H1 (cell line): Measurements from ENCODE around the gene PLEKHM1. TPM values are rescaled to one million over a fixed set of nuclear protein-coding genes. Genes with fewer than 3 reads are reported as not detected.
"Not testable (repeated sequence)": the region's sequence is repeated elsewhere in the genome, so short reads cannot be mapped to it uniquely, and the experiment has no call there.

Experiments
- CTCF ChIA-PET: fragments of 300-600 bp; sonication (Branson Sonifier 250); formaldehyde crosslinking; loops from one replicate; lab custom pipeline; 2021; ENCODE audit not compliant: partially characterized antibody; lab: Charles Lee
- POLR2A ChIA-PET: fragments of 300-600 bp; sonication (Branson Sonifier 250); formaldehyde crosslinking; loops from one replicate; lab custom pipeline; 2021; ENCODE audit warnings: inconsistent platforms; ENCODE audit not compliant: partially characterized antibody; lab: Charles Lee
- DNase-seq, 2 experiments: peaks; one replicate each; pipeline versions ENCODE4 v3.0.0 to v3.0.0-alpha.2; 2010 to 2022; ENCODE audit warnings: low spot score in 2 of 2, low read depth in 1 of 2, mixed read lengths in 1 of 2
- FAIRE-seq: peaks from 2 replicates; lab custom pipeline; 2011; peaks lifted over from hg19 to GRCh38; lab: Jason Lieb, UNC
- H2AFZ ChIP-seq: 2 replicates; pipeline ENCODE4 v1.8.1; 2012; ENCODE audit warnings: low read length, inconsistent platforms
- H2AK5ac ChIP-seq: 2 replicates; pipeline ENCODE4 v1.6.1; 2013; ENCODE audit warnings: low read depth, low read length
- H2BK120ac ChIP-seq: replicated peaks from 2 replicates; pipeline ENCODE3; 2013; ENCODE audit warnings: low read depth, low read length, inconsistent platforms
- H2BK12ac ChIP-seq: 2 replicates; pipeline ENCODE4 v1.6.1; 2013; ENCODE audit warnings: low read depth, low read length
- H2BK15ac ChIP-seq: 2 replicates; pipeline ENCODE4 v1.6.1; 2013; ENCODE audit warnings: low read length
- H2BK20ac ChIP-seq: 2 replicates; pipeline ENCODE4 v1.6.1; 2013; ENCODE audit warnings: low read length
- H2BK5ac ChIP-seq: 2 replicates; pipeline ENCODE4 v1.6.1; 2013; ENCODE audit warnings: low read depth, low read length
- H3K14ac ChIP-seq: 2 replicates; pipeline ENCODE4 v1.6.1; 2013; ENCODE audit warnings: inconsistent platforms; ENCODE audit not compliant: insufficient read length
- H3K18ac ChIP-seq: 2 replicates; pipeline ENCODE4 v1.6.1; 2013; ENCODE audit warnings: low read length; ENCODE audit errors: extremely low read depth
- H3K23ac ChIP-seq: 2 replicates; pipeline ENCODE4 v1.6.1; 2013; ENCODE audit warnings: inconsistent platforms; ENCODE audit not compliant: insufficient read length
- H3K23me2 ChIP-seq: 2 replicates; pipeline ENCODE4 v1.6.1; 2013; ENCODE audit warnings: low read depth, low read length
- H3K27ac ChIP-seq: 2 replicates; pipeline ENCODE4 v1.6.1; 2011; ENCODE audit warnings: low read depth, low read length, inconsistent platforms
- H3K27me3 ChIP-seq, 4 experiments: replicated peaks in 1 of 4; 1 replicate in 1 of 4; 2 replicates in 3 of 4; pipeline versions ENCODE4 v1.6.1 to v1.8.1; 2011 to 2013; ENCODE audit warnings: low read length in 3 of 4, mild to moderate bottlenecking in 3 of 4, inconsistent platforms in 2 of 4, mixed read lengths in 2 of 4, moderate library complexity in 1 of 4; ENCODE audit not compliant: control insufficient read depth in 3 of 4, insufficient read depth in 3 of 4; ENCODE audit errors: extremely low read depth in 1 of 4
- H3K36me3 ChIP-seq, 4 experiments: 2 replicates each; pipeline versions ENCODE4 v1.6.1 to v1.8.1; 2011 to 2013; ENCODE audit warnings: mild to moderate bottlenecking in 4 of 4, low read length in 3 of 4, moderate library complexity in 2 of 4, control low read depth in 1 of 4, inconsistent platforms in 1 of 4; ENCODE audit not compliant: insufficient read depth in 4 of 4, control insufficient read depth in 2 of 4
- H3K4ac ChIP-seq: replicated peaks from 2 replicates; pipeline ENCODE3; 2013; ENCODE audit warnings: low read length, low read depth, mixed read lengths, inconsistent platforms; ENCODE audit not compliant: insufficient read length
- H3K4me1 ChIP-seq, 4 experiments: replicated peaks in 1 of 4; 1 replicate in 1 of 4; 2 replicates in 3 of 4; pipeline versions ENCODE4 v1.6.1 to v1.8.1; 2011 to 2013; ENCODE audit warnings: low read length in 3 of 4, inconsistent platforms in 2 of 4, mixed read lengths in 1 of 4; ENCODE audit not compliant: insufficient read depth in 4 of 4, control insufficient read depth in 3 of 4
- H3K4me2 ChIP-seq, 2 experiments: 2 replicates each; pipeline versions ENCODE4 v1.6.1 to v1.8.1; 2011 to 2013; ENCODE audit warnings: low read depth in 2 of 2, low read length in 2 of 2, control low read depth in 1 of 2, inconsistent platforms in 1 of 2, mild to moderate bottlenecking in 1 of 2; ENCODE audit not compliant: insufficient read depth in 1 of 2
- H3K4me3 ChIP-seq, 4 experiments: fragments of 200-600, 300-600 bp in 1 of 4; sonication (generic), shearing (Covaris generic), sonication (Bioruptor Twin) in 1 of 4; 2 replicates each; pipeline versions ENCODE4 v1.5.1 to v1.8.1; 2011 to 2016; ENCODE audit warnings: low read length in 4 of 4, low read depth in 3 of 4, control low read depth in 2 of 4, inconsistent platforms in 2 of 4, mild to moderate bottlenecking in 2 of 4, mixed read lengths in 1 of 4, moderate library complexity in 1 of 4; ENCODE audit not compliant: insufficient read depth in 2 of 4; ENCODE audit errors: extremely low read depth in 1 of 4
- H3K56ac ChIP-seq: replicated peaks from 2 replicates; pipeline ENCODE3; 2013; ENCODE audit warnings: low read depth, mild to moderate bottlenecking, mixed read lengths, low read length, inconsistent platforms; ENCODE audit not compliant: insufficient read length
- H3K79me1 ChIP-seq: 2 replicates; pipeline ENCODE4 v1.6.1; 2013; ENCODE audit warnings: low read depth, low read length, control low read depth
- H3K79me2 ChIP-seq, 2 experiments: 2 replicates each; pipeline versions ENCODE4 v1.6.1 to v1.8.1; 2012 to 2013; ENCODE audit warnings: low read length in 2 of 2, mild to moderate bottlenecking in 2 of 2, inconsistent platforms in 1 of 2; ENCODE audit not compliant: insufficient read depth in 2 of 2, control insufficient read depth in 1 of 2
- H3K9ac ChIP-seq, 4 experiments: replicated peaks in 1 of 4; 1 replicate in 1 of 4; 2 replicates in 3 of 4; pipeline versions ENCODE4 v1.6.1 to v1.8.1; 2011 to 2013; ENCODE audit warnings: low read depth in 3 of 4, low read length in 3 of 4, control low read depth in 2 of 4, mild to moderate bottlenecking in 2 of 4, moderate library complexity in 2 of 4, inconsistent platforms in 1 of 4; ENCODE audit errors: extremely low read depth in 1 of 4
- H3K9me3 ChIP-seq, 2 experiments: 2 replicates each; pipeline versions ENCODE4 v1.6.1 to v1.8.1; 2012 to 2013; ENCODE audit warnings: mild to moderate bottlenecking in 2 of 2, moderate library complexity in 2 of 2, control low read depth in 1 of 2, inconsistent platforms in 1 of 2, low read depth in 1 of 2, low read length in 1 of 2, mixed read lengths in 1 of 2; ENCODE audit not compliant: insufficient read depth in 2 of 2
- H4K20me1 ChIP-seq, 2 experiments: replicated peaks in 1 of 2; 2 replicates each; pipeline versions ENCODE3 to v1.8.1; 2011 to 2013; ENCODE audit warnings: inconsistent platforms in 2 of 2, low read length in 2 of 2, mild to moderate bottlenecking in 1 of 2; ENCODE audit not compliant: insufficient read depth in 2 of 2, control insufficient read depth in 1 of 2
- H4K5ac ChIP-seq: 2 replicates; pipeline ENCODE4 v1.6.1; 2013; ENCODE audit warnings: low read length, low read depth, mixed read lengths, inconsistent platforms; ENCODE audit not compliant: insufficient read length
- H4K8ac ChIP-seq: 2 replicates; pipeline ENCODE4 v1.8.0; 2013; ENCODE audit warnings: mild to moderate bottlenecking, moderate library complexity, low read length, inconsistent platforms; ENCODE audit not compliant: insufficient read depth; ENCODE audit errors: extremely low read depth
- H4K91ac ChIP-seq: replicated peaks from 2 replicates; pipeline ENCODE3; 2013; ENCODE audit warnings: low read length, mixed read lengths, inconsistent platforms; ENCODE audit not compliant: insufficient read length
- WGBS, 2 experiments: shearing (Covaris generic) in 1 of 2; methylation state at CpG; one replicate each; pipeline versions ENCODE4 v1.1.6 to v1.1.7; 2013 to 2015; ENCODE audit warnings: low lambda C conversion rate in 2 of 2, mixed read lengths in 2 of 2, inconsistent platforms in 1 of 2, low coverage in 1 of 2, missing lambda C conversion rate in 1 of 2; ENCODE audit not compliant: insufficient replicate concordance in 2 of 2, insufficient coverage in 1 of 2, insufficient read length in 1 of 2; ENCODE audit errors: extremely low coverage in 1 of 2, missing lambda C conversion rate in 1 of 2; 5-methylcytosine and 5-hydroxymethylcytosine counted together
- polyA plus RNA-seq, 7 experiments: library from polyadenylated mRNA; depleted of rRNA in 3 of 7; stranded (reverse) in 5 of 7; unstranded in 2 of 7; fragments of >200 nt in 5 of 7; fragments of 200-250 nt in 2 of 7; gene quantifications; 1 replicate in 5 of 7; 2 replicates in 1 of 7; 4 replicates in 1 of 7; pipeline versions ENCODE4 v1.2.1 to v1.2.3, GENCODE V29; 2011 to 2013; ENCODE audit warnings: missing spikeins in 2 of 7, mixed read lengths in 2 of 7
- total RNA-seq: library from RNA; stranded (reverse); fragmentation: NEBNext Ultra II Directional; extraction: Animal tissue kit (Norgen Biotek cat#: 25700); gene quantifications from 2 replicates; pipeline ENCODE4 v1.2.1, GENCODE V29; 2021

The PLEKHM1 gene
- total and polyA plus RNA-seq, 2 of the 8 experiments (the other 6 are each of a cell fraction or from before 2014, with no cell fraction given): 7.6 to 17.9 TPM

GRCh38 chr17:45448483-45448882, 42.0 kb downstream of the PLEKHM1 start:
- DNase-seq, H3K36me3 ChIP-seq, H3K56ac ChIP-seq, H3K18ac ChIP-seq, H2AFZ ChIP-seq, H4K5ac ChIP-seq, H2AK5ac ChIP-seq, H3K14ac ChIP-seq, H2BK15ac ChIP-seq, H3K79me2 ChIP-seq, H2BK20ac ChIP-seq, H3K4me2 ChIP-seq, H3K79me1 ChIP-seq, H3K4me3 ChIP-seq, H3K23ac ChIP-seq, CTCF ChIA-PET, H2BK12ac ChIP-seq, H3K4ac ChIP-seq, H3K9me3 ChIP-seq, FAIRE-seq, H2BK120ac ChIP-seq, H3K9ac ChIP-seq, H3K27me3 ChIP-seq, H4K91ac ChIP-seq, H3K23me2 ChIP-seq, H2BK5ac ChIP-seq, H3K4me1 ChIP-seq, H4K20me1 ChIP-seq, POLR2A ChIA-PET, H3K27ac ChIP-seq, H4K8ac ChIP-seq: not testable (repeated sequence)
- no CpG with 5 or more reads among the region's 1 CpG for WGBS, 2 experiments

- not testable (repeated sequence) for H3K9ac ChIP-seq
Observed at GRCh38 chr17:45448066-45448465, 42.5 kb downstream of the PLEKHM1 start.

More at GRCh38 chr17:45448066-45448465, 42.5 kb downstream of the PLEKHM1 start:
- H4K8ac ChIP-seq, H3K4me1 ChIP-seq, H3K36me3 ChIP-seq, H3K14ac ChIP-seq, H3K56ac ChIP-seq, H2AFZ ChIP-seq, H3K18ac ChIP-seq, H3K27me3 ChIP-seq, H3K79me2 ChIP-seq, H3K23me2 ChIP-seq, H4K20me1 ChIP-seq, FAIRE-seq, H2BK15ac ChIP-seq, H3K79me1 ChIP-seq, H4K5ac ChIP-seq, POLR2A ChIA-PET, H2BK20ac ChIP-seq, H3K4me3 ChIP-seq, CTCF ChIA-PET, H3K4ac ChIP-seq, H3K9me3 ChIP-seq, H2BK5ac ChIP-seq, H2AK5ac ChIP-seq, H4K91ac ChIP-seq, H3K23ac ChIP-seq, DNase-seq, H2BK12ac ChIP-seq, H3K4me2 ChIP-seq, H3K27ac ChIP-seq, H2BK120ac ChIP-seq: not testable (repeated sequence)
- WGBS, 2 experiments: 98% methylated on average over 7 of the region's 7 CpGs; no CpG with 5 or more reads in 1 of the 2 experiments
